ENCODE data around the gene DSCAML1.
"Not testable (repeated sequence)": the region's sequence is repeated elsewhere in the genome, so short reads cannot be mapped to it uniquely, and the experiment has no call there.

The DSCAML1 gene

DNA sequence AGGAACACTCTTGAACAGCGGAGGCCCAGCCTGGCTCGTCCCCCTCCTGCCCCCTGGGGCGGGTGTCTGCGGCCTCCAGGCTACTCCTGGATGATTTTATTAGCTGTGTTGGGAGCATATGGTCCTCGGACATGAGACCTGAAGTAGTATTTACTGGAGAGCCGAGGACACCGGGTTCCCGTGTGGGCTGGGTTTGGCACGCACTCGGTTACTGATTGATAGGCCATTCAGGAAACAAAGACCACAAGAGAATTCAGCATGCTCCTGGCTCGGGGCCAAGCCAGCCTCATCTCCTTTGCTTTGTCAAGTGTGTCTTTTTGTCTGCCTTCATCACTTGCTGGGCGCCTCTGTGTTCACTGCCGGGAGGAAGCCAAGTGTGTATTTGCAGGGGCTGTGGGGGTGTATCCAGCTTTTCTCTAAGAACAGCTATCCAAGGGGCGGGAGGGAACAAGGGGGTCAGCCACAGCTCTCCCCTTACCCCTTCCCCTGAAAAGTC, 17.8 kb upstream of the DSCAML1 start:
- TF ChIP-seq, protein P1, sequence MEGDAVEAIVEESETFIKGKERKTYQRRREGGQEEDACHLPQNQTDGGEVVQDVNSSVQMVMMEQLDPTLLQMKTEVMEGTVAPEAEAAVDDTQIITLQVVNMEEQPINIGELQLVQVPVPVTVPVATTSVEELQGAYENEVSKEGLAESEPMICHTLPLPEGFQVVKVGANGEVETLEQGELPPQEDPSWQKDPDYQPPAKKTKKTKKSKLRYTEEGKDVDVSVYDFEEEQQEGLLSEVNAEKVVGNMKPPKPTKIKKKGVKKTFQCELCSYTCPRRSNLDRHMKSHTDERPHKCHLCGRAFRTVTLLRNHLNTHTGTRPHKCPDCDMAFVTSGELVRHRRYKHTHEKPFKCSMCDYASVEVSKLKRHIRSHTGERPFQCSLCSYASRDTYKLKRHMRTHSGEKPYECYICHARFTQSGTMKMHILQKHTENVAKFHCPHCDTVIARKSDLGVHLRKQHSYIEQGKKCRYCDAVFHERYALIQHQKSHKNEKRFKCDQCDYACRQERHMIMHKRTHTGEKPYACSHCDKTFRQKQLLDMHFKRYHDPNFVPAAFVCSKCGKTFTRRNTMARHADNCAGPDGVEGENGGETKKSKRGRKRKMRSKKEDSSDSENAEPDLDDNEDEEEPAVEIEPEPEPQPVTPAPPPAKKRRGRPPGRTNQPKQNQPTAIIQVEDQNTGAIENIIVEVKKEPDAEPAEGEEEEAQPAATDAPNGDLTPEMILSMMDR (conservative IDR thresholded peaks at IDR 0.05) = no peak
- peak overlapping the region; percentile 89 for H3K27ac ChIP-seq

DNA sequence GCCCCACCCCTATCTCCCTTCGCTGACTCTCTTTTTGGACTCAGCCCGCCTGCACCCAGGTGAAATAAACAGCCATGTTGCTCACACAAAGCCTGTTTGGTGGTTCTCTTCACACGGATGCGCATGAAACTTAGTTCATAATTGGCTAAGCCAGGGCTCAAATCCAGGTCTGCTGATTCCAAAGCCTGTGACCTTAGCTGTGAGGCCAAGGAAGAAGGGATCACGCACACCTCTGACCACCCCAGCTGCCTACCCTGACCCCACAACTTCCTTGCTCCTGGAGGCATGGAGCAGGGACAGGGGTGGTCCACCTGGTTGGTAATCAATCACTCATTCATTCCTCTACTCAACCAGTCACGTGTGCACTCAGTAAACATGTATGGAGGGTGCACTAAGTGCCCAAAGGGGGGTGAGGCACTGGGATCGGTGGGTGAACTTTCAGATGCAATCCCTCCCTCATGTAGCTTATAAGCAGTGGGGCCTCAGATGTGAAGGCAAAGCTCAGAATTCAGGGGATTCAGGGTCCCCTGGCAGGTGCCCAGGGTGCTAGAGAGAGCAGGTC, 17.3 kb upstream of the DSCAML1 start:
- TF ChIP-seq, protein P1 (conservative IDR thresholded peaks at IDR 0.05) = no peak
- peak overlapping the region; percentile 89 for H3K27ac ChIP-seq

DNA sequence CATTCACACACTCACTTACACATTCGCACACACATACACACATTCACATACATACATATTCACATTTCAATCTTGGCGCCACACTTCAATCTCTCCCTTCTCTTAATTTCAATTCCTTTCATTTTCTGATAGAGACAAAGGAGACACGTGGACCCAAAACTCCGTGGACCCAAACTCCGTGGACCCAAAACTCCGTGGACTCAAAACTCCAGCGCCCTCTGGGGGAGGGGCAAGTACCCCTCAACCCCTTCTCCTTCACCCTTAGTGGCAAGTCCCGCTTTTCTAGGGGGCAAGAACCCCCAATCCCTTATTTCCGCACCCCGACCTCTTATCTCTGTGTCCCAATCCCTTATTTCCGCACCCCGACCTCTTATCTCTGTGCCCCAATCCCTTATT, 13.0 kb upstream of the DSCAML1 start:
- not testable (repeated sequence) for H3K27ac ChIP-seq

DNA sequence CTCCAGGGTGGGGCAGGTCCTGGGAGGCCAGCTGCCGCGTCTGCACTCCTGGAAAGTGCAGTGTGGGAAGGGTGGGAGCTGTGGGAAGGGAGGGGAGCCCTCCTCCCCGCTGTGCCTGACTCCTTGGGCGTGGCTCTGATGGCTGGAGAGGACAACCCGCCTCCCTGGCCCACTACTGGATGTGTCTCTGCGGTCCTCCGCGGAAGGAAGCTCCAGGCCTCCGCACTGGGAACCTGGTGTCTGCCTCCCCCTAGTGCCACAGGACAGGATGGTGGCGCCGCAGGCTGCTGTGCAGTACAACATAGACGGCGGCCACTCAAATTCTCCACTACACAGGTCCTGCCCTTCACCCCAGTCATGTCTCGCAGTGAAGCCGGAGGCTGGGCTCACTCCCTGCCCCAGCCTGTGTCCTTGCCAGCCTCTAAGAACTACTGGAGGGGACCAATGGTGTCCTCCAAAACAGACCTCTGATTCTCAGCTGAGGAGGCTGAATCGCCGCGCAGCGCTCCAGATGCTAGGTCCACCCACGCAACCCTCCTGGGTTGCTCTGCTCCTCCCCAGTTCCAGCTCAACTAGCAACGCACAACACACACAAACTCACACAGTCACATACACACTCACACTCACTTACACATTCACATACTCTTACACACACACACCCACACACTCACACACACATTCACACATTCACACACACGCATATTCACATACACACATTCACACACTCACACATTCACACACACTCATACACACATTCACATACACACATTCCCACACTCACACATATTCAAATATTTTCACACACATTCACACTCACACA, 12.4 kb upstream of the DSCAML1 start:
- peak overlapping the region; percentile 6; the same call in 1 of the 2 replicates for H3K27ac ChIP-seq
- TF ChIP-seq, protein P1 (conservative IDR thresholded peaks at IDR 0.05) = peak; percentile 94

DNA sequence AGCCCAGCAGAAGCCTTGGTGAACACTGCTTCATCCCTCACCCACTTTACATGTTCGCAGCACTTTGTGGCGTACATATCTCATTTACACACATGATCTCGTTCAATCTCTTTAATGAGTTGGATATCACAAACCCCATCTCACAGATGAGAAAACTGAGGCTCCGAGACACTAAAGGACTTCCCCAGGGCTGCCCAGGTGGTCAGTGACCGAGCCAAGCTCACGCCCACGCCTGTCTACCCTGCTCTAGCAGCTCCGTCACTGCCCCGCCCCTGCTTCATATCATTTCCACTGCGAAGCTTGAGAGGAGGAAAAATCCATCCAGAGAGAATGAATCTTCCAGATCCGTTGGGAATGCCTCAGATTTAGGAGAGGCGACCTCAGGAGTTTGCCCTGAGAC, 11.8 kb upstream of the DSCAML1 start:
- no peak overlapping the region for H3K27ac ChIP-seq
- TF ChIP-seq, protein P1 (conservative IDR thresholded peaks at IDR 0.05) = no peak

DNA sequence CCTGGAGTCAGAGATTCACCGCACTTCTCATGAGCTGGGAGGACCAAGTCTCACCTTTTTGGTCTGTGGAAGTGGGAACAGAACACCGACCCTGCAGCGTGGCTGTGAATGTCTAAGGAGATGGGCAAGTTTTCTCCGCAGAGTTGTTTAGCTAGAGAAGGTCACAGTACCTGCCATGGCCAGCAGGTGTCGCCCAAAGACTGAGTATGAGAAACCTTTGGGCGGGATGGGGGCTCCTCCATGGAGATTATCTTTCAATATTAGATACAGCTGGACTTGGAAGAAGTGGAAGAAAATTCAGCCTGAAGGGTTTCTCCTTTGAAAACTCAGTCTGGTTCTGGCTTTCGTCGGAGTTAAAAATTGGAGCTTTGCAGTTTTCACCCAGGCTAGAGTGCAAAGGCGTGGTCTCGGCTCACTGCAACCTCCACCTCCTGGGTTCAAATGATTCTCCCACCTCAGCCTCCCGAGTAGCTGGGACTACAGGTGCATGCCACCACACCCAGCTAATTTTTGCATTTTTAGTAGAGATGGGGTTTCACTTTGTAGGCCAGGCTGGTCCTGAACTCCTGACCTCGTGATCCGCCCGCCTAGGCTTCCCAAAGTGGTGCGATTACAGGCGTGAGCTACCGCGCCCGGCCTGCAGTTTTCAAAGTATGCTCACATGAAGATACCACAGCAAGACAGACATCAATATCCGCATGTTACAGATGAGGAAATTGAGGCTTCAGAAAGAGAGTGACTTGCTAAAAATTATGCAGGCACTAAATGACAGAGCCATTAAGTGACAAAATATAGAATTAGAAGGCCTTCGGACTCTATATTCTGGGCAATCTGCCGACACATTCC, 10.7 kb upstream of the DSCAML1 start:
- TF ChIP-seq, protein P1 (conservative IDR thresholded peaks at IDR 0.05) = peak; percentile 93
- H3K27ac ChIP-seq = no peak overlapping the region

DNA sequence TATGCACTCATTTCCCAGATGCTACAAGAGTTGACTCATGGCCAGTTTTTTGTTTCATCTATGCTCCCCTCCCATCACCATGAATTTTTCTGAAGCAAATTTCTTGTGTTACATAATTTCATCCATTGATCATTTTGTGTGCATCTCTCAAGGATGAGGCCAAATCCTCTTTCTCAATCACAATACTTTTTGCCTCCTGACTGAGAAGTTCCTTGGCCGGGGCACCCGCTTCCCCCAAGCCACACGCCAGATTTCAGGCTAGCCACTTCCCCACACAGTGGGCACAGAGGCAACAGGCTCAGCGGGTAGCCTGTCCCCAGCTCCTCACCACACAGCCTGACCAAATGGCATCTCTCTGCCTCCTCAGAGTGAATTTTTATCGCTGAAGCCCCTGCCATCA, 9.8 kb upstream of the DSCAML1 start:
- TF ChIP-seq, protein P1 (conservative IDR thresholded peaks at IDR 0.05) = no peak
- no peak overlapping the region for H3K27ac ChIP-seq

All from VCaP (cell line).